HEK293 (cell line): ENCODE data around the gene COPZ1.

Experiments
- SP2 ChIP-seq: fragments of 450-650 bp; formaldehyde crosslinking; IDR thresholded peaks from 2 replicates; pipeline ENCODE4 v1.5.1; 2016; ENCODE audit warnings: missing biosample characterization, missing genetic modification characterization
- ZBTB7A ChIP-seq: fragments of 450-650 bp; formaldehyde crosslinking; IDR thresholded peaks from 2 replicates; pipeline ENCODE4 v1.5.1; 2016; ENCODE audit warnings: low read depth, missing biosample characterization, missing genetic modification characterization
- ZNF133 ChIP-seq: fragments of 450-650 bp; formaldehyde crosslinking; IDR thresholded peaks from 2 replicates; pipeline ENCODE4 v1.5.1; 2016; ENCODE audit warnings: missing biosample characterization, missing genetic modification characterization
- ZNF148 ChIP-seq: fragments of 450-650 bp; formaldehyde crosslinking; IDR thresholded peaks from 2 replicates; pipeline ENCODE4 v1.5.0; 2017; ENCODE audit warnings: missing biosample characterization, missing genetic modification characterization, borderline replicate concordance
- ZNF501 ChIP-seq: fragments of 450-650 bp; formaldehyde crosslinking; IDR thresholded peaks from 2 replicates; pipeline ENCODE4 v1.5.1; 2016; ENCODE audit warnings: missing biosample characterization, missing genetic modification characterization
- ZNF629 ChIP-seq: fragments of 450-650 bp; formaldehyde crosslinking; IDR thresholded peaks from 2 replicates; pipeline ENCODE4 v1.5.1; 2017; ENCODE audit warnings: missing biosample characterization, missing genetic modification characterization
- TF ChIP-seq, protein P1 (sequence below): fragments of 450-650 bp; formaldehyde crosslinking; IDR thresholded peaks from 2 replicates; pipeline ENCODE4 v1.5.1; 2016; ENCODE audit warnings: missing biosample characterization, missing genetic modification characterization

DNA sequence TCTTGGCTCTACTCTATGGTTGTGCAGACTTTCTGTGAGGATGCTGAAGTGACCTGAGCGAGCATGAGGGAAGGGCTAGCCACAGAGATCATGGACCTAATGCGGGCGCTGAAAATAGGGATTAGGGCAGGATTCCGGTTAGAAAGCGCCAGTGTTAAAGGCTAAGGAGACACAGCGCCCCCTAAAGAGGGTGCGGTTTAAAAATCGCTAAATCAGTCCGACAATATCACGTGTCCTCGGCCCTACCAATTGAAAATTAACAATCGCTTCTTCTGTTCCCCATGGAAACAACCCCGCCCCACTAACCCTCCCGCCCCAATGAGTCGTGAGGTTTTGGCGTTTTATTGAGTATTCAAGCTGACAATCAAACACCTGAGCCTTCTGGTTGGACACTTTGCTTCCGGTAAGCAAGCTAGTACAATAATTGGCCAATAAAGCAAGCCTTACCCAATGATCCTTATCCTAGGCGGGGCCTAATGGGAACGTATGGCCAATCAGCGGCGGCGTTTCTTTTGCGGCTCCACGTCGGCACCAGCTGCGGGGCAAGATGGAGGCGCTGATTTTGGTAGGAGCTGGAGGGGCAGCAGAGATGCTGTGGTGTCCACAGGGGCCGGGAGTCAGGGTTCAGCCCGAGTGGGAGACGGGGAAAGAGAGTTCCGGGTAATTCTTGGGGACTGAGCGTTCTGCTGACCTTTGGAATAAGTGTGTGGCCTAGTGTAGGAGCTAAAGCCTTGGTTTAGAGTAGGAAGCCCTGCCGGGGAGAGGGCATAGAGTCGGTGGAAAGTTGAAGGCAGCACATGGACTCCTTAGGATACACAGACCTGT, at the start of gene COPZ1:
- TF ChIP-seq ZNF148 (tag by site-specific recombination) (no peak), ZBTB7A (tag by site-specific recombination) (no peak), SP2 (tag by site-specific recombination) (peak; percentile 99), ZNF501 (no peak; the same call in 1 of the 2 replicates), ZNF629 (tag by site-specific recombination) (peak; percentile 66), ZNF133 (tag by site-specific recombination) (no peak)
- TF ChIP-seq, protein P1, sequence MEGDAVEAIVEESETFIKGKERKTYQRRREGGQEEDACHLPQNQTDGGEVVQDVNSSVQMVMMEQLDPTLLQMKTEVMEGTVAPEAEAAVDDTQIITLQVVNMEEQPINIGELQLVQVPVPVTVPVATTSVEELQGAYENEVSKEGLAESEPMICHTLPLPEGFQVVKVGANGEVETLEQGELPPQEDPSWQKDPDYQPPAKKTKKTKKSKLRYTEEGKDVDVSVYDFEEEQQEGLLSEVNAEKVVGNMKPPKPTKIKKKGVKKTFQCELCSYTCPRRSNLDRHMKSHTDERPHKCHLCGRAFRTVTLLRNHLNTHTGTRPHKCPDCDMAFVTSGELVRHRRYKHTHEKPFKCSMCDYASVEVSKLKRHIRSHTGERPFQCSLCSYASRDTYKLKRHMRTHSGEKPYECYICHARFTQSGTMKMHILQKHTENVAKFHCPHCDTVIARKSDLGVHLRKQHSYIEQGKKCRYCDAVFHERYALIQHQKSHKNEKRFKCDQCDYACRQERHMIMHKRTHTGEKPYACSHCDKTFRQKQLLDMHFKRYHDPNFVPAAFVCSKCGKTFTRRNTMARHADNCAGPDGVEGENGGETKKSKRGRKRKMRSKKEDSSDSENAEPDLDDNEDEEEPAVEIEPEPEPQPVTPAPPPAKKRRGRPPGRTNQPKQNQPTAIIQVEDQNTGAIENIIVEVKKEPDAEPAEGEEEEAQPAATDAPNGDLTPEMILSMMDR (tag by site-specific recombination) = peak; percentile 84
